CD4-positive, alpha-beta T cell (primary cell): Measurements from ENCODE around the gene CASP2. TPM values are rescaled to one million over a fixed set of nuclear protein-coding genes. Genes with fewer than 3 reads are reported as not detected.

Experiments used
- ATAC-seq: fragments of 200-7000 bp; cut with Tn5 transposase; one replicate; pipeline ENCODE4 v1.10.0; 2022; ENCODE audit warnings: mild to moderate bottlenecking; ENCODE audit not compliant: poor library complexity
- CTCF ChIA-PET: fragments of 350-600 bp; sonication (Branson Sonifier 250); formaldehyde crosslinking; loops from one replicate; lab custom pipeline; 2021; ENCODE audit warnings: antibody characterized with exemption, inconsistent platforms; lab: Charles Lee
- POLR2A ChIA-PET: fragments of 350-600 bp; sonication (Branson Sonifier 250); formaldehyde crosslinking; loops from one replicate; lab custom pipeline; 2021; ENCODE audit warnings: antibody characterized with exemption, inconsistent platforms; lab: Charles Lee
- DNase-seq, 14 experiments: peaks; one replicate each; pipeline ENCODE4 v3.0.0-alpha.2; 2013 to 2020; ENCODE audit warnings: mixed read lengths in 2 of 14
- H3K27ac ChIP-seq, 2 donors: one replicate each; pipeline versions ENCODE4 v1.5.1 to v1.7.0; 2013; ENCODE audit warnings: low read length in 2 of 2, low read depth in 1 of 2, mild to moderate bottlenecking in 1 of 2
- H3K27me3 ChIP-seq, 2 experiments: 1 replicate in 1 of 2; 2 replicates in 1 of 2; pipeline versions ENCODE4 v1.6.1 to v1.7.0; 2013; ENCODE audit warnings: low read length in 2 of 2, control low read depth in 1 of 2, mild to moderate bottlenecking in 1 of 2, moderate library complexity in 1 of 2; ENCODE audit not compliant: insufficient read depth in 2 of 2, control insufficient read depth in 1 of 2
- H3K36me3 ChIP-seq: one replicate; pipeline ENCODE4 v1.6.1; 2013; ENCODE audit warnings: low read length, control low read depth; ENCODE audit not compliant: insufficient read depth
- H3K4me1 ChIP-seq: one replicate; pipeline ENCODE4 v1.6.1; 2013; ENCODE audit warnings: low read length, control low read depth; ENCODE audit not compliant: insufficient read depth
- H3K4me3 ChIP-seq: one replicate; pipeline ENCODE4 v1.5.1; 2013; ENCODE audit warnings: mild to moderate bottlenecking, low read length, moderate library complexity
- H3K9me3 ChIP-seq, 2 experiments: 1 replicate in 1 of 2; 2 replicates in 1 of 2; pipeline versions ENCODE4 v1.6.1 to v1.7.0; 2013; ENCODE audit warnings: low read length in 2 of 2, mild to moderate bottlenecking in 2 of 2, control low read depth in 1 of 2, moderate library complexity in 1 of 2; ENCODE audit not compliant: control insufficient read depth in 1 of 2, insufficient read depth in 1 of 2
- H3K27ac Mint-ChIP-seq: one replicate; pipeline ENCODE4 v1.8.0; 2020; ENCODE audit warnings: mixed read lengths
- H3K27me3 Mint-ChIP-seq: one replicate; pipeline ENCODE4 v1.8.0; 2021; ENCODE audit warnings: mixed read lengths
- H3K36me3 Mint-ChIP-seq: one replicate; pipeline ENCODE4 v1.8.0; 2021; ENCODE audit warnings: low read depth, mixed read lengths
- H3K4me1 Mint-ChIP-seq: one replicate; pipeline ENCODE4 v1.8.0; 2021; ENCODE audit warnings: low read depth, mixed read lengths
- H3K4me3 Mint-ChIP-seq: one replicate; pipeline ENCODE4 v1.8.0; 2020; ENCODE audit warnings: mild to moderate bottlenecking, mixed read lengths
- H3K9me3 Mint-ChIP-seq: one replicate; pipeline ENCODE4 v1.8.0; 2020; ENCODE audit warnings: mixed read lengths
- CTCF ChIP-seq: fragments of 200-600 bp; IDR thresholded peaks from one replicate; pipeline ENCODE4 v1.8.0; 2022; ENCODE audit warnings: antibody characterized with exemption, mild to moderate bottlenecking
- intact Hi-C, 2 experiments: fragments of 100-400 bp; cut with DNase I in 1 of 2; cut with micrococcal nuclease in 1 of 2; formaldehyde crosslinking; loops; one replicate each; pipeline versions ENCODE4 v1.15.1 to v1.9.0; 2023 to 2025; cut with DNase I, micrococcal nuclease
- total RNA-seq, 174 experiments: library from RNA in 2 of 174; stranded (reverse) in 2 of 174; gene quantifications; one replicate each; pipeline ENCODE4 v1.2.3 and lab custom pipeline; 2021 to 2026

The CASP2 gene
- total RNA-seq, 2 experiments from 2014 or later, result 19.1 to 21.9 TPM

GRCh38 chr7:143279186-143280098 is 8.7 kb upstream of the CASP2 start:
- intact Hi-C loops, result loop anchor here in 1 of 2 experiments (10.0 kb wide), 1 partner anchor 425 kb away; the partner anchor contains the start of gene EPHB6
- H3K27ac Mint-ChIP-seq, result peak overlapping the region; percentile 88
- ATAC-seq (peak; percentile 84), DNase-seq (peak in 3 of 14 experiments; percentile 56 to 78 (median 67))
- Histone ChIP-seq H3K9me3 (no peaks in the 10 kb centered on the region), H3K27ac (peak overlapping the region; percentile 37 to 74), H3K4me3 (peak overlapping the region; percentile 28), H3K27me3 (no peaks in the 10 kb centered on the region), H3K36me3 (no peaks in the 10 kb centered on the region), H3K4me1 (peaks cover 30% of the 10 kb centered on the region)
- ChIA-PET POLR2A (interaction anchor here (0.6 to 3.8 kb wide), 14 partner anchors 9 to 471 kb away, joined by 3 to 41 read pairs (median 6); partner anchors contain the start of genes CASP2 and GSTK1), CTCF (interaction anchor here (0.8 to 3.2 kb wide), 8 partner anchors 10 to 101 kb away, joined by 3 to 24 read pairs (median 6); partner anchors contain the start of gene GSTK1)
- peaks cover 42% of the 10 kb centered on the region for H3K4me1 Mint-ChIP-seq
- no peaks in the 10 kb centered on the region for H3K9me3 Mint-ChIP-seq
- H3K27me3 Mint-ChIP-seq, result no peaks in the 10 kb centered on the region
- no peaks in the 10 kb centered on the region for H3K36me3 Mint-ChIP-seq
- peak overlapping the region; percentile 78 for H3K4me3 Mint-ChIP-seq
- no peak for TF ChIP-seq CTCF

- Mint-ChIP-seq H3K27ac (peak overlapping the region; percentile 88), H3K36me3 (no peaks in the 10 kb centered on the region), H3K4me3 (peak overlapping the region; percentile 78), H3K27me3 (no peaks in the 10 kb centered on the region), H3K4me1 (peaks cover 43% of the 10 kb centered on the region), H3K9me3 (no peaks in the 10 kb centered on the region)
- intact Hi-C loops, result loop anchor here in 1 of 2 experiments (10.0 kb wide), 1 partner anchor 425 kb away; the partner anchor contains the start of gene EPHB6
- H3K27ac ChIP-seq, result peak overlapping the region; percentile 37 to 74
- H3K27me3 ChIP-seq, result no peaks in the 10 kb centered on the region
- DNase-seq (no peak), ATAC-seq (no peak)
- no peak for TF ChIP-seq CTCF
- H3K4me3 ChIP-seq, result peak overlapping the region; percentile 28
- POLR2A ChIA-PET, result interaction anchor here (0.8 to 3.8 kb wide), 12 partner anchors 8 to 472 kb away, joined by 3 to 41 read pairs (median 6); partner anchors contain the start of genes CASP2 and GSTK1
- CTCF ChIA-PET, result interaction anchor here (0.8 to 3.2 kb wide), 8 partner anchors 10 to 65 kb away, joined by 3 to 24 read pairs (median 4); partner anchors contain the start of gene GSTK1
- H3K36me3 ChIP-seq, result no peaks in the 10 kb centered on the region
- H3K4me1 ChIP-seq, result peaks cover 30% of the 10 kb centered on the region
- no peaks in the 10 kb centered on the region for H3K9me3 ChIP-seq
Measured at GRCh38 chr7:143280160-143280559, 8.0 kb upstream of the CASP2 start.

GRCh38 chr7:143280566-143280965 is 7.6 kb upstream of the CASP2 start:
- no peak for DNase-seq
- POLR2A ChIA-PET, result interaction anchor here (0.8 to 3.8 kb wide), 6 partner anchors 11 to 472 kb away, joined by 5 to 41 read pairs (median 8); partner anchors contain the start of gene GSTK1
- Mint-ChIP-seq H3K9me3 (no peaks in the 10 kb centered on the region), H3K27me3 (no peaks in the 10 kb centered on the region), H3K27ac (peak overlapping the region; percentile 88), H3K4me1 (peaks cover 43% of the 10 kb centered on the region), H3K36me3 (no peaks in the 10 kb centered on the region), H3K4me3 (peak overlapping the region; percentile 18)
- CTCF ChIA-PET, result interaction anchor here (0.8 to 3.2 kb wide), 6 partner anchors 13 to 65 kb away, joined by 3 to 24 read pairs (median 6); partner anchors contain the start of gene GSTK1
- H3K9me3 ChIP-seq, result no peaks in the 10 kb centered on the region
- ATAC-seq, result no peak
- TF ChIP-seq CTCF, result no peak
- H3K4me1 ChIP-seq, result peaks cover 30% of the 10 kb centered on the region
- no peak overlapping the region for H3K27ac ChIP-seq
- H3K36me3 ChIP-seq, result no peaks in the 10 kb centered on the region
- intact Hi-C loops, result loop anchor here in 1 of 2 experiments (10.0 kb wide), 1 partner anchor 426 kb away; the partner anchor contains the start of gene EPHB6
- no peak overlapping the region for H3K4me3 ChIP-seq
- no peaks in the 10 kb centered on the region for H3K27me3 ChIP-seq
